Raji (cell line): ENCODE data around the gene GJB2.

Experiments used
- POLR2A ChIP-seq: IDR thresholded peaks from 2 replicates; pipeline ENCODE4 v1.6.1; 2011; ENCODE audit warnings: low read depth, low read length, control low read depth; ENCODE audit not compliant: insufficient read depth

GJB2 gene

GRCh38 chr13:20182231-20182846, 10.4 kb downstream of the GJB2 start:
- no peak for TF ChIP-seq POLR2A

DNA sequence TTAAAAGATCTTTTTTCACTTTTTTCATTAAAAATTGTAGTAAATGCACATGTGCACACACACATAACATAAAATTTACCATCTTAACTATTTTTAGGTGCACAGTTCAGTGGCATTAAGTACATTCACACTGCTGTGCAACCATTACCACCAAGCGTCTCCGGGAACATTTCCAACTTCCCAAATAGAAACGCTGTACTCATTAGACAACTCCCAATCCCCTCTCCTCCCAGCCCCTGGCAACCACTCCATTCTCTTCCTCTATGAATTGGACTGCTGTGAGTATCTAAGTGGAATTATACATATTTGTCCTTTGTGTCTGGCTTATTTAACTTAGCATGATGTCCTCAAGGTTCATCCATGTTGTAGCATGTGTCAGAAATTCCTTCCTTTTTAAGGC, 11.6 kb downstream of the GJB2 start:
- TF ChIP-seq POLR2A: no peak

DNA sequence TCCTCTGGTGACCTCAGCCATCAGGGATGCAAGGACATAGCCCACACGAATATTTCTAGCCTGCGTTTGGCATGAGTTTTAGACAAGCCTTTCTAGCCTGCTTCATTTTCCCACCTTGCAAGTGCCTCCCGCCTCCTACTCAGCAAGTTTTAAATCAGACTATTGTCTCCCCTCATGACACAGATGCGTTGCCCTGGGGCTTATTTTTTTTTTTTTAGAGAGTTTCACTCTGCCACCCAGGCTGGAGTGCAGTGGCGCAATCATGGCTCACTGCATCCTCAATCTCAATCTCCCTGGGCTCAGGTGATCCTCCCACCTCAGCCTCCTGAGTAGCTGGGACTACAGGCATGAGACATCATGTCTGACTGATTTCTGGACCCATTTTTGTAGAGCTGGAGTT, 14.6 kb downstream of the GJB2 start:
- TF ChIP-seq POLR2A: no peak

DNA sequence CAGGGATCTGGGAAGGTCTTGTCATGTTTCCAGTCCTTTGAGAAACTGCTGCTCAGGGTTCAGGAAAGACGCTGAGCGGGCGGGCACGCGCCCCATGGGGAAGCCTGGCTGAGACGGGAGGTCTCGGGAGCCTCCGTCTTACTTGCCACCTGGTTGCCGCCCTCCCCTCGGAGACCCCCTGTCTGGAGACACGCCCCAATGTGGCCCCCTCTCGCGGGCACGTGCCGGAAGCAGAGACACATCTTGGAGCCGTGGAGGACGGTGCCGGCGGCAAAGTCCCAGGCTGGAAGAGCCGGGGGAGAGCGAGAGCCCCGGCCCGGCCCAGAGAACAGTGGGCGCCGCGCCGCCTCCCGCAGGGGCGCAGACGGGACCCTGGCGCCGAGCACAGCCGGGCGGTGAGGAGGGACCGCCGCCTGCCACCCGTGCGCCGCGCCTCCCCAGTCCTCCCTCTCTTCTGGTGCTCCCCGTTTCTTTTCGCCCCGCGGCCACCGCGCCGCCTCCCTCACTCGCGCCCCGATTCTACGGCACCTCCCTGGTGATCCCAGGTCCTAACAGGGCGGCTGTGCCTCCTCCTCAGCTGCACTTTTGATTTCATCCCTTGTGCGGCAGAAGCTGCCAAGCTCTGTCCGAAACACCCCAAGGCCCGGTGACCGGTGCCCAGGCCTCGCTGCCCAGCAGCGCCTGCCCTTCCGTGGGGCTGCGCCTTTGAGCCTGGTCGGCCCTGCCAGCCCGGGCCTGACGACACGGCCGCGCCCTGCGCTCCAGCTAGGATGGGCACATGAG, 15.5 kb downstream of the GJB2 start:
- no peak for TF ChIP-seq POLR2A

GRCh38 chr13:20175907-20176652, 16.7 kb downstream of the GJB2 start:
- no peak for TF ChIP-seq POLR2A

DNA sequence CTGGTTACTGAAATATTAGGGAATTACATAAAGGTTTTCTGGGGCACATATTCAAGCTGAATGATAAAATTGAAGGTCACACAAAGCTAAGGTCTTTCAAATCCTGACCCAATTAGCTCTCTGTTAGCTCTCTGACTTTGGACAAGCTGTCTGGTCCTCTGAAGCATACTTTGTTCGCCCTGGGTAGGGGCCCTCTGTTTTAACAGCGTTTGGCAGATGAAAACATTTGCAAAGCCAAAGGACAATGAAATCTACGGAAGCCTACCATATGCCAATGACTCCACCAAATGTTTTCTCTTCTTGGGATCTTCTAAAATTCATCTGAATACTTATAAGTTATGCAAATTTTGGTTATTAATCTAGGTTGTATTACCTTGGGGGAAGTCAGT, 17.3 kb downstream of the GJB2 start:
- TF ChIP-seq POLR2A: no peak

DNA sequence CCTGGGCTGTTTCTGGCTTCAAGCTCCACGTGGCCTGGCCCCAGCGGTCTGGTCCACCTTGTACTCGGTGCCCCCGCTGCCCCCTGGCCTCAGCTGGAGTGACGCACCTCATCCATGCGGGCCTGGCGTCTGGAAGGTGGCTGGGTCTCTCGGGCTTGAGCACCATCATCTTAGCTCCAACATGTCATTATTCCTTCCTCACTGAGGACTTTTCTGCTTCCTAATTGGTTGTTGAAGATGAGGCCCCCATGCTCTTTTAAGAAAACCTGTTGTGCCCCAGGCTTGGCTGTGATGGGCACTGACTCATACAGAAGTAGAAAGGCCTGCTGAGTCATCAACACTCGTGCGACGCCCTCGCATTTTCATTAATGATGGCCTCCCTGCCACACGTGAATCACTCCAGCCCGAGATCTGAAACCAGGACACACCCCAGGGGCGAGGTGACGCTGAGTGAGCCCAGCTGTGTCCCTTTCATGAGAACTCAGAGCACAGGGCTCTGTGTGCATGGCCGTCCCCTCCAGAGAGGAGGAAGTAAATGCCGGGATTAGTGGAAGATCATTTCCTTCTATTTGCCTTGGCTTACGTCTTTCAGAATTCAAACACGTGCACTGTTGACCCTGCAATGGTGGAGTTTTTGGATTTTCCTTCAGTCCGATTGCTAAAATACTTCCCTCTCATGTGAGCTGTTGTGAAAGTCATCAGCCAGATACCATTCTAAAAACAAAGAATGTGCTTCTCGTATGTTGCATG, 17.9 kb downstream of the GJB2 start:
- TF ChIP-seq POLR2A: no peak

- no peak for TF ChIP-seq POLR2A
Measured at GRCh38 chr13:20173116-20173746, 19.5 kb downstream of the GJB2 start.

- TF ChIP-seq POLR2A: no peak
Measured at GRCh38 chr13:20171364-20171763, 21.4 kb downstream of the GJB2 start.

DNA sequence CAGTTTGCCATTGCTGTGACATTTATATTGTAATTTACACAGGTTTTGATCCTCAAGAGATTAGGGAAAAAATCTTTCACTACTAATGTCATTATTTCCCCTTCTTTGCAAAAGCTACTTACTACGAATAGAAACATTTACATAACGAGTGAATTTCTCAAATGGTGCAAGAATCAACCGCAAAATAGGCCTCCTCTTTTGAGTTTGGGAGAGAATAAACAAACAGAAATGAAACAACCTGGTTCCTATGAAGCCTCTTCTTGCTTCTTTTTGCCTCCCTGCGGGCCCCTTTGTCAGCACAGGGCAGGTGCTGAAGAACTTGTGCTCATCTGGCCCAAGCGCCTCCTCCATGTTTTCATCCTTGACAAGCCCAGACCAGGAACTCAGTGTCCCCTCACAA, 21.8 kb downstream of the GJB2 start:
- no peak for TF ChIP-seq POLR2A

GRCh38 chr13:20168396-20168795, 24.3 kb downstream of the GJB2 start:
- TF ChIP-seq POLR2A: no peak

- TF ChIP-seq POLR2A: no peak
Measured at GRCh38 chr13:20165417-20166257, 27.1 kb downstream of the GJB2 start.

DNA sequence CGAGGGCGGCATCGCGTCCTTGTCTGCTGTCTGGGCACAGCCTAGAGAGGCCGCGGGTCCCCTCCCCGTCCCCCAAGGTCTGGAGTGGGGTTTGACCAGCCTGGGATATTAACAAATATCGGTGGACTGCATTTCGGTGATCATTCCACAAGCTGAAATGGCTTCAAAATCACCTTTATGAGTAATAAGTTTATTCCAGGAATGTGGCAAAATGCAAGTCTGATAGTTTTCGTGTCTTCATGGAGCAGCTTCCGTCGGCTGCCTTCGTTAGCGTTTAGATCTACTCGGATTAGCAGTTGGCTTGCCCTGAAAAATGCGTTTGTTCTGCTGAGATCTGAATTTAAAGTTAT, 30.8 kb downstream of the GJB2 start:
- TF ChIP-seq POLR2A: no peak

DNA sequence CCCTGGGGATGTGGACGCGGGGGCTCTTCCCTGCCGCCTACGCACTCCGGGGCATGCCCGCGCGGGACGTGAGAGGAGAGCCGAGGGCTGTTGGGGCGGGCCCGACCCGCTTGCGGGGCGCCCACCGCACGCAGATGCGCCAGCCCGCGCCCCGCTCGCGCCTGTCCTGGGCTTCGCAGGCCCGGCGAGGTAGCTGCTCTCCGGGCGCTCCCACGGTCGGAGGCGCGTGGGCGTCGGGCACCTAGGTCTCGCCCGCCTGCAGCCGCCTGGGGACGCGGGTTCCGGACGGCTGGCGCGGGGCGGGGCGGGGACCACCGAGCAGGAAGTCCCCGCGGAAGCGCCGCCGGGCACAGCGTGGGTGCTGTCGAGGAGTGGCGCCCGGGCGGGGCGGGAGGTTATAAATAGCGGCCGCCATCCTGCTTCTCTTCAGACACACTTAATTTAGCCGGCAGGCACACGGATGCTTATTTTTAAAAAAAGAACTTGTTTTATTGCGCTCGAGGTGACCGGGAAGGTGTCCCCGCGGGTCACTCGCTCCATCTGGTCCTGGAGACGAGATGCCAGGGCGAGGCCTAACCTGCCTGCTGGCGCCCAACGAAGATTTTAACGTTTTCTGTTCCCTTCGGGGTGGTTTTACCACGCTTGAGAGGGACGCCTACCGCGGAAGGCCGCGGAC, 31.3 kb downstream of the GJB2 start:
- TF ChIP-seq POLR2A: no peak
